A549 (cell line): ENCODE data around the gene RAX2. TPM values are rescaled to one million over a fixed set of nuclear protein-coding genes. Genes with fewer than 3 reads are reported as not detected.

Experiments
- ATAC-seq, 2 experiments: fragments of 200-7000 bp in 1 of 2; fragments of >200 bp in 1 of 2; cut with Nextera tagmentation in 1 of 2; cut with Tn5 transposase in 1 of 2; 3 replicates each; pipeline versions ENCODE4 v1.8.0 to v1.9.1; 2018 to 2020; ENCODE audit warnings: mild to moderate bottlenecking in 1 of 2, moderate library complexity in 1 of 2
- CTCF ChIA-PET: fragments of 300-600 bp; sonication (Branson Sonifier 250); formaldehyde crosslinking; extraction: SDS; loops from one replicate; lab custom pipeline; 2021; ENCODE audit warnings: antibody characterized with exemption, inconsistent platforms; lab: Yijun Ruan, JAX
- POLR2A ChIA-PET: fragments of 350-600 bp; formaldehyde crosslinking; extraction: SDS; loops from one replicate; lab custom pipeline; 2021; ENCODE audit warnings: antibody characterized with exemption, inconsistent platforms; lab: Yijun Ruan, JAX
- DNase-seq, 2 experiments: peaks; one replicate each; pipeline versions ENCODE4 v3.0.0 to v3.0.0-alpha.2; 2011 to 2016; ENCODE audit warnings: low read depth in 1 of 2, low spot score in 1 of 2
- FAIRE-seq: peaks from 2 replicates; lab custom pipeline; 2011; peaks lifted over from hg19 to GRCh38; lab: Jason Lieb, UNC
- H3K27ac ChIP-seq, 2 experiments: fragments of >200 bp; sonication (Bioruptor Twin); formaldehyde crosslinking; 3 replicates each; pipeline ENCODE4 v1.5.1; 2016 to 2017
- H3K4me1 ChIP-seq: fragments of >200 bp; sonication (Bioruptor Twin); formaldehyde crosslinking; 3 replicates; pipeline ENCODE4 v1.6.1; 2016
- H3K4me2 ChIP-seq: fragments of >200 bp; sonication (Bioruptor Twin); formaldehyde crosslinking; 3 replicates; pipeline ENCODE4 v1.6.1; 2016
- H3K4me3 ChIP-seq: fragments of >200 bp; sonication (Bioruptor Twin); formaldehyde crosslinking; 3 replicates; pipeline ENCODE4 v1.5.1; 2016
- H3K9me3 ChIP-seq: fragments of >200 bp; sonication (Bioruptor Twin); formaldehyde crosslinking; 3 replicates; pipeline ENCODE4 v1.6.1; 2016
- ATOH8 ChIP-seq: fragments of 250-450 bp; sonication (Bioruptor Pico); IDR thresholded peaks from 2 replicates; pipeline ENCODE4 v1.5.0; 2020; ENCODE audit warnings: low read depth, mild to moderate bottlenecking, moderate library complexity
- BCL3 ChIP-seq: fragments of >200 bp; sonication (Bioruptor Twin); formaldehyde crosslinking; IDR thresholded peaks from 3 replicates; pipeline ENCODE4 v1.6.1; 2016
- CBX2 ChIP-seq: fragments of 200-600 bp; sonication (generic); IDR thresholded peaks from 2 replicates; pipeline ENCODE4 v1.6.1; 2016; ENCODE audit warnings: low read depth, mild to moderate bottlenecking, borderline replicate concordance
- CBX8 ChIP-seq: fragments of 200-600 bp; sonication (generic); IDR thresholded peaks from 2 replicates; pipeline ENCODE4 v1.6.1; 2016
- CHD4 ChIP-seq: fragments of 200-600 bp; sonication (generic); IDR thresholded peaks from 2 replicates; pipeline ENCODE4 v1.6.1; 2016; ENCODE audit warnings: antibody characterized with exemption, mild to moderate bottlenecking, borderline replicate concordance
- ELK1 ChIP-seq: fragments of 150-350 bp; IDR thresholded peaks from 2 replicates; pipeline ENCODE4 v1.6.1; 2014; ENCODE audit warnings: low read depth, mild to moderate bottlenecking, low read length
- FOXS1 ChIP-seq: fragments of 250-450 bp; sonication (Bioruptor Pico); IDR thresholded peaks from 2 replicates; pipeline ENCODE4 v1.5.0; 2020; ENCODE audit warnings: mild to moderate bottlenecking, moderate library complexity
- HES2 ChIP-seq: fragments of >200 bp; sonication (Bioruptor Twin); formaldehyde crosslinking; IDR thresholded peaks from 2 replicates; pipeline ENCODE4 v1.6.1; 2016
- HOXB5 ChIP-seq: fragments of 250-450 bp; sonication (Bioruptor Pico); IDR thresholded peaks from 2 replicates; pipeline ENCODE4 v1.5.0; 2020; ENCODE audit warnings: mild to moderate bottlenecking, moderate library complexity
- JUN ChIP-seq, 2 experiments: fragments of >200 bp; sonication (Bioruptor Twin); formaldehyde crosslinking; IDR thresholded peaks; 2 replicates in 1 of 2; 3 replicates in 1 of 2; pipeline ENCODE4 v1.6.1; 2016 to 2017
- JUNB ChIP-seq: fragments of >200 bp; sonication (Bioruptor Twin); formaldehyde crosslinking; IDR thresholded peaks from 2 replicates; pipeline ENCODE4 v1.6.1; 2016
- KDM1A ChIP-seq: fragments of 200-600 bp; sonication (generic); IDR thresholded peaks from 2 replicates; pipeline ENCODE4 v1.6.1; 2016; ENCODE audit warnings: low read depth, mild to moderate bottlenecking
- MAZ ChIP-seq: fragments of 150-350 bp; IDR thresholded peaks from 2 replicates; pipeline ENCODE4 v1.6.1; 2014; ENCODE audit warnings: antibody characterized with exemption, low read depth, low read length, borderline replicate concordance
- NPAS2 ChIP-seq: fragments of 250-450 bp; sonication (Bioruptor Pico); IDR thresholded peaks from 2 replicates; pipeline ENCODE4 v1.8.0; 2022; ENCODE audit warnings: mild to moderate bottlenecking, moderate library complexity, borderline replicate concordance
- NR3C1 ChIP-seq: fragments of >200 bp; sonication (Bioruptor Twin); formaldehyde crosslinking; IDR thresholded peaks from 3 replicates; pipeline ENCODE4 v1.6.1; 2017
- PBX3 ChIP-seq: IDR thresholded peaks from 2 replicates; pipeline ENCODE4 v1.6.1; 2012
- PHF8 ChIP-seq: fragments of 200-600 bp; sonication (generic); IDR thresholded peaks from 2 replicates; pipeline ENCODE4 v1.6.1; 2016; ENCODE audit warnings: low read depth, mild to moderate bottlenecking, antibody characterized with exemption, moderate library complexity, borderline replicate concordance
- POLR2A ChIP-seq: IDR thresholded peaks from 2 replicates; pipeline ENCODE4 v1.6.1; 2012; ENCODE audit warnings: mild to moderate bottlenecking, low read length
- RAD21 ChIP-seq, 2 experiments: fragments of >200 bp in 1 of 2; sonication (Bioruptor Twin) in 1 of 2; formaldehyde crosslinking in 1 of 2; IDR thresholded peaks in 1 of 2; conservative IDR thresholded peaks in 1 of 2; 2 replicates in 1 of 2; 3 replicates in 1 of 2; pipeline ENCODE4 v1.6.1; 2012 to 2018; ENCODE audit warnings: inconsistent platforms in 1 of 2
- RCOR1 ChIP-seq: fragments of 150-350 bp; IDR thresholded peaks from 2 replicates; pipeline ENCODE4 v1.6.1; 2014; ENCODE audit warnings: antibody characterized with exemption, low read length, low read depth
- REST ChIP-seq: fragments of 200-600 bp; sonication (generic); IDR thresholded peaks from 2 replicates; pipeline ENCODE4 v1.6.1; 2016; ENCODE audit warnings: antibody characterized with exemption, mild to moderate bottlenecking, moderate library complexity
- USF2 ChIP-seq: fragments of 450-650 bp; IDR thresholded peaks from 2 replicates; pipeline ENCODE4 v1.6.1; 2014; ENCODE audit warnings: antibody characterized with exemption
- ZC3H11A ChIP-seq: fragments of 450-650 bp; IDR thresholded peaks from 2 replicates; pipeline ENCODE4 v1.6.1; 2014; ENCODE audit warnings: antibody characterized with exemption, mild to moderate bottlenecking
- ZSCAN20 ChIP-seq: fragments of 250-450 bp; sonication (Bioruptor Pico); IDR thresholded peaks from 2 replicates; pipeline ENCODE4 v1.8.0; 2022; ENCODE audit warnings: mild to moderate bottlenecking, moderate library complexity
- WGBS: methylation state at CpG from one replicate; pipeline ENCODE4 v1.1.6; 2017; ENCODE audit errors: missing lambda C conversion rate; 5-methylcytosine and 5-hydroxymethylcytosine counted together
- polyA plus RNA-seq, 4 experiments: library from polyadenylated mRNA; depleted of rRNA in 3 of 4; stranded (reverse); fragments of >200 nt; fragmentation: RNase III in 1 of 4; extraction: RNeasy Plus Mini Kit Qiagen cat#74134 plus additional on column Dnase treatment in 1 of 4; gene quantifications; 2 replicates in 3 of 4; 3 replicates in 1 of 4; pipeline ENCODE4 v1.2.3, GENCODE V29; 2011 to 2017

Gene RAX2
- polyA plus RNA-seq, 2 of the 4 experiments (the other 2 are of a cell fraction), result not detected

- no peaks in the 10 kb centered on the region for H3K9me3 ChIP-seq
- POLR2A ChIA-PET, result interaction anchor here (0.5 kb wide), 1 partner anchor 267 kb away, joined by 7 read pairs; no protein-coding TSS in a partner anchor
- H3K4me3 ChIP-seq, result no peak overlapping the region
- H3K4me2 ChIP-seq, result no peak overlapping the region
- DNase-seq (no peak), FAIRE-seq (no peak), ATAC-seq (no peak)
- H3K27ac ChIP-seq, result no peak overlapping the region
- TF ChIP-seq HES2 (no peak), JUNB (no peak), BCL3 (no peak), RCOR1 (no peak), NR3C1 (no peak), CHD4 (no peak), CBX8 (no peak), KDM1A (no peak), NPAS2 (CRISPR knock-in tag) (no peak), MAZ (no peak), ZSCAN20 (CRISPR knock-in tag) (no peak), USF2 (no peak)
- 77% methylated on average over 10 of the region's 10 CpGs for WGBS
- H3K4me1 ChIP-seq, result no peaks in the 10 kb centered on the region
- CTCF ChIA-PET, result interaction anchor here (1.2 to 1.4 kb wide), 2 partner anchors 19 to 84 kb away, joined by 3 read pairs; no protein-coding TSS in a partner anchor
These were observed 34.4 kb downstream of the RAX2 start for GRCh38 chr19:3737487-3738205.

GRCh38 chr19:3736106-3736724 is 35.8 kb downstream of the RAX2 start:
- ATAC-seq (no peak), FAIRE-seq (no peak), DNase-seq (no peak)
- Histone ChIP-seq H3K4me3 (no peak overlapping the region), H3K27ac (no peak overlapping the region), H3K4me1 (no peaks in the 10 kb centered on the region), H3K4me2 (no peak overlapping the region), H3K9me3 (no peaks in the 10 kb centered on the region)
- ChIA-PET POLR2A (no interaction called here), CTCF (no interaction called here)
- TF ChIP-seq FOXS1 (CRISPR knock-in tag) (no peak), RAD21 (conservative IDR thresholded peaks at IDR 0.05 in 1 of 2, IDR thresholded peaks at IDR 0.05 in 1 of 2) (no peak), ATOH8 (CRISPR knock-in tag) (no peak)
- 77% methylated on average over 15 of the region's 21 CpGs for WGBS

GRCh38 chr19:3734310-3734600 is 37.8 kb downstream of the RAX2 start:
- no peak for DNase-seq
- ChIA-PET CTCF (interaction anchor here (0.6 to 0.9 kb wide), 3 partner anchors 16 to 165 kb away, joined by 3 read pairs; no protein-coding TSS in a partner anchor), POLR2A (no interaction called here)
- Histone ChIP-seq H3K4me2 (no peak overlapping the region), H3K4me1 (no peaks in the 10 kb centered on the region), H3K4me3 (no peak overlapping the region), H3K27ac (no peak overlapping the region), H3K9me3 (no peaks in the 10 kb centered on the region)
- WGBS, result 95% methylated on average over 10 of the region's 14 CpGs
- no peak for FAIRE-seq
- no peak for ATAC-seq
- TF ChIP-seq ELK1 (no peak), ZC3H11A (no peak), ZSCAN20 (CRISPR knock-in tag) (no peak), MAZ (no peak), CBX2 (no peak), PBX3 (no peak), JUN (IDR thresholded peaks at IDR 0.05) (no peak), POLR2A (no peak), PHF8 (no peak), RAD21 (conservative IDR thresholded peaks at IDR 0.05 in 1 of 2, IDR thresholded peaks at IDR 0.05 in 1 of 2) (no peak), REST (no peak), HOXB5 (CRISPR knock-in tag) (no peak)
